ENCODE measurements around the gene RPGRIP1L. TPM values are rescaled to one million over a fixed set of nuclear protein-coding genes. Genes with fewer than 3 reads are reported as not detected.

The RPGRIP1L gene
- total and polyA plus RNA-seq, 2 of the 8 experiments (the other 6 are each of a cell fraction or from before 2014, with no cell fraction given), result 4.0 to 13.7 TPM

DNA sequence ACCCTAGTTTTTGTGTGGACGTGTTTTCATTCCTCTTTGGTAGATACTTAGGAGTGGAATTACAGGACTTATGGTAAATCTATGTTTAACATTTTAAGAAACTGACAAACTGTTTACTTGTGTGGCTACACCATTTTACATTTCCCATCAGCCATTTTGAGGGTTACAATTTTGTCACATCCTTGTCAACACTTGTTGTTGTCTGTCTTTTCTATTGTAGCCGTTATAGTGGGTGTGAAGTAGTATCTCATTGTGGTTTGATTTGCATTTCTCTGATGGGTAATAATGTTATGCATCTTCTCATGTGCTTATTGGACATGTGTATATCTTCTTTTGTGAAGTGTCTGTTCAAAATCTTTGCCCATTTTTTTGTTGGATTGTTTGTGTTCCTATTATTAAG is 4.8 kb upstream of the RPGRIP1L start:
- Histone ChIP-seq H4K5ac (ENCODE audit: insufficient read length, low read depth, low read length) (no peak overlapping the region), H3K9me3 (ENCODE audit: insufficient read depth in 2 of 2, low read depth in 1 of 2, low read length in 1 of 2) (no peaks in the 10 kb centered on the region), H2BK5ac (ENCODE audit: low read depth, low read length) (no peak overlapping the region), H3K9ac (replicated peaks in 1 of 4; ENCODE audit: extremely low read depth in 1 of 4, low read depth in 3 of 4, low read length in 3 of 4) (no peak overlapping the region), H2BK20ac (ENCODE audit: low read length) (no peak overlapping the region), H4K20me1 (replicated peaks in 1 of 2; ENCODE audit: control insufficient read depth in 1 of 2, insufficient read depth in 2 of 2, low read length in 2 of 2) (no peaks in the 10 kb centered on the region), H2AK5ac (ENCODE audit: low read depth, low read length) (no peak overlapping the region), H3K36me3 (ENCODE audit: control insufficient read depth in 2 of 4, insufficient read depth in 4 of 4, low read length in 3 of 4) (no peaks in the 10 kb centered on the region), H2BK120ac (replicated peaks; ENCODE audit: low read depth, low read length) (no peak overlapping the region), H3K14ac (ENCODE audit: insufficient read length) (no peak overlapping the region), H2BK12ac (ENCODE audit: low read depth, low read length) (no peak overlapping the region), H2AFZ (ENCODE audit: low read length) (no peak overlapping the region), H3K4ac (replicated peaks; ENCODE audit: insufficient read length, low read depth, low read length) (no peak overlapping the region), H3K18ac (ENCODE audit: extremely low read depth, low read length) (no peak overlapping the region), H3K27ac (ENCODE audit: low read depth, low read length) (no peak overlapping the region), H3K23me2 (ENCODE audit: low read depth, low read length) (0 out of 2 replicates have a peak, but pooled peaks cover 3% of the 10 kb centered on the region), H4K91ac (replicated peaks; ENCODE audit: insufficient read length, low read length) (no peak overlapping the region), H3K27me3 (replicated peaks in 1 of 4; ENCODE audit: control insufficient read depth in 3 of 4, extremely low read depth in 1 of 4, insufficient read depth in 3 of 4, low read length in 3 of 4) (no peaks in the 10 kb centered on the region), H3K79me2 (ENCODE audit: control insufficient read depth in 1 of 2, insufficient read depth in 2 of 2, low read length in 2 of 2) (peaks cover 0 to 54% of the 10 kb centered on the region in 2 experiments; a peak in 2 of 4 replicates), H3K4me2 (ENCODE audit: insufficient read depth in 1 of 2, low read depth in 2 of 2, low read length in 2 of 2) (no peak overlapping the region), H3K4me3 (ENCODE audit: extremely low read depth in 1 of 4, insufficient read depth in 2 of 4, low read depth in 3 of 4, low read length in 4 of 4) (no peak overlapping the region), H3K56ac (replicated peaks; ENCODE audit: insufficient read length, low read depth, low read length) (no peak overlapping the region), H3K4me1 (replicated peaks in 1 of 4; ENCODE audit: control insufficient read depth in 3 of 4, insufficient read depth in 4 of 4, low read length in 3 of 4) (peaks cover 0 to 6% (median 0%) of the 10 kb centered on the region in 4 experiments; a peak in 1 of 7 replicates), H3K79me1 (ENCODE audit: low read depth, low read length) (peaks cover 4% of the 10 kb centered on the region; the same call in 1 of the 2 replicates), H2BK15ac (ENCODE audit: low read length) (no peak overlapping the region), H3K23ac (ENCODE audit: insufficient read length) (no peak overlapping the region), H4K8ac (ENCODE audit: extremely low read depth, insufficient read depth, low read length) (no peak overlapping the region)
- WGBS, 2 experiments (ENCODE audit: extremely low coverage in 1 of 2, insufficient coverage in 1 of 2, insufficient read length in 1 of 2, insufficient replicate concordance in 2 of 2, low coverage in 1 of 2, low lambda C conversion rate in 2 of 2, missing lambda C conversion rate in 1 of 2), result 93% methylated on average over 2 of the region's 2 CpGs; no CpG with 5 or more reads in 1 of the 2 experiments
- FAIRE-seq (no peak), DNase-seq (ENCODE audit: low read depth in 1 of 2, low spot score in 2 of 2) (no peak)
- ChIA-PET POLR2A (ENCODE audit: partially characterized antibody) (no interaction called here), CTCF (ENCODE audit: partially characterized antibody) (no interaction called here)

All from H1 (cell line).